HepG2 (cell line): ENCODE data around the gene SP5.

Experiments used
- CTCF ChIP-seq: sonication (generic); formaldehyde crosslinking; IDR thresholded peaks from 2 replicates; pipeline ENCODE4 v1.5.0; 2020; ENCODE audit warnings: mild to moderate bottlenecking, missing genetic modification reagents, moderate library complexity
- EZH2 ChIP-seq: conservative IDR thresholded peaks from 2 replicates; pipeline ENCODE4 v1.6.1; 2012; ENCODE audit warnings: mild to moderate bottlenecking, low read depth, low read length, moderate library complexity
- IRF2 ChIP-seq: IDR thresholded peaks from 2 replicates; pipeline ENCODE4 v1.6.1; 2018; ENCODE audit warnings: missing genetic modification reagents, missing compliant biosample characterization
- SP2 ChIP-seq: sonication (generic); formaldehyde crosslinking; IDR thresholded peaks from 2 replicates; pipeline ENCODE4 v1.5.1; 2020; ENCODE audit warnings: mild to moderate bottlenecking, missing genetic modification reagents
- ZNF224 ChIP-seq: sonication (generic); formaldehyde crosslinking; IDR thresholded peaks from 2 replicates; pipeline ENCODE4 v1.5.0; 2020; ENCODE audit warnings: mild to moderate bottlenecking, missing genetic modification reagents
- ZNF501 ChIP-seq: sonication (generic); formaldehyde crosslinking; IDR thresholded peaks from 2 replicates; pipeline ENCODE4 v1.5.1; 2020; ENCODE audit warnings: mild to moderate bottlenecking, moderate library complexity, missing genetic modification reagents

GRCh38 chr2:170737406-170737805, 22.3 kb downstream of the SP5 start:
- TF ChIP-seq IRF2 (CRISPR knock-in tag) (no peak), CTCF (CRISPR knock-in tag) (no peak), SP2 (CRISPR knock-in tag) (no peak), ZNF224 (CRISPR knock-in tag) (no peak), ZNF501 (CRISPR knock-in tag) (no peak), EZH2 (no peak)
